Activated B cell treated with CpG ODN at 0.5 μM for 24 hours (primary cell): ENCODE data around the gene ZNF618. TPM values are rescaled to one million over a fixed set of nuclear protein-coding genes. Genes with fewer than 3 reads are reported as not detected.

Experiments used
- ATAC-seq: fragments of 200-7000 bp; cut with Tn5 transposase; one replicate; pipeline ENCODE4 v1.10.0; 2021; ENCODE audit warnings: low read depth, mild to moderate bottlenecking, moderate library complexity
- CTCF ChIA-PET: fragments of 350-600 bp; sonication (Branson Sonifier 250); formaldehyde crosslinking; loops from one replicate; lab custom pipeline; 2021; ENCODE audit warnings: antibody characterized with exemption; lab: Charles Lee
- POLR2A ChIA-PET: fragments of 350-600 bp; sonication (Branson Sonifier 250); formaldehyde crosslinking; loops from one replicate; lab custom pipeline; 2021; ENCODE audit warnings: antibody characterized with exemption; lab: Charles Lee
- DNase-seq: peaks from one replicate; pipeline ENCODE4 v3.0.0; 2022
- H3K27ac Mint-ChIP-seq: one replicate; pipeline ENCODE4 v1.8.0; 2020; ENCODE audit warnings: mixed read lengths
- H3K27me3 Mint-ChIP-seq: one replicate; pipeline ENCODE4 v1.8.0; 2021; ENCODE audit warnings: mixed read lengths
- H3K36me3 Mint-ChIP-seq: one replicate; pipeline ENCODE4 v1.8.0; 2021; ENCODE audit warnings: low read depth, mixed read lengths
- H3K4me1 Mint-ChIP-seq: one replicate; pipeline ENCODE4 v1.8.0; 2021; ENCODE audit warnings: mixed read lengths
- H3K4me3 Mint-ChIP-seq: one replicate; pipeline ENCODE4 v1.8.0; 2020; ENCODE audit warnings: mild to moderate bottlenecking, mixed read lengths
- H3K9me3 Mint-ChIP-seq: one replicate; pipeline ENCODE4 v1.8.0; 2020; ENCODE audit warnings: mixed read lengths
- intact Hi-C: fragments of 100-400 bp; cut with micrococcal nuclease; formaldehyde crosslinking; loops from one replicate; pipeline ENCODE4 v1.15.1; 2024
- total RNA-seq: library from RNA; stranded (reverse); gene quantifications from 2 replicates; pipeline ENCODE4 v1.2.3, GENCODE V29; 2022
- TF ChIP-seq, protein P1 (sequence below): fragments of 200-600 bp; IDR thresholded peaks from one replicate; pipeline ENCODE4 v1.8.0; 2022; ENCODE audit warnings: antibody characterized with exemption, mild to moderate bottlenecking

The ZNF618 gene
- total RNA-seq, 1 donor from 2014 or later = 0.67 TPM

DNA sequence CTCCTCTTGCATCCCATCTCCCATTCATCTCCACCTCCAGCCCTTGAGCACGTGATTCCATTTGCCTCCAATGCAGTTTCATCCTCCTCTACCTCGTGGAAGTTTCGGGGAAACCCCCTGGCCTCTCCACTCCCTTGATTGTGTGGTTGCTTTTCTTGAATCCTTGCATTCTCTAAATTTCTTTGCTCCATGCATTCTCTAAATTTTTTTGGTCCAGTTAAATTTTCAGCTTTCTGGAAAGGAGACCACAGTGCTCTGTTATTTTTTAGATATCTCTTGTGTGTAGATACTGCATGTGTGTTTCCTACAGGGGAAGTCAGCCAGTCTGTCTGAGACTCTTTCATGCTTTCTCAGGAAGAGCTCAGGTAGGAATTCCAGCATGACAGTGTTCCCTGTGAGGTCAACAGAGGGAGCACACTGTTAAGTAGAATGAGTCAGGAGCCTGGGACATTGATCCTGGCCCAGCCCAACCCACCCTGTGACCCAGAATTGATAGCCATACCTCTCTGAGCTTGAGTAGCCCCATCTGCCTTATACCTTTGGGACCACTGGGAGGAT is 149.2 kb downstream of the ZNF618 start:
- Mint-ChIP-seq H3K27me3 (no peaks in the 10 kb centered on the region), H3K9me3 (peaks cover 21% of the 10 kb centered on the region), H3K27ac (no peak overlapping the region), H3K4me1 (no peaks in the 10 kb centered on the region), H3K36me3 (peaks cover 19% of the 10 kb centered on the region), H3K4me3 (no peak overlapping the region)
- POLR2A ChIA-PET = no interaction called here
- ATAC-seq (no peak), DNase-seq (no peak)
- CTCF ChIA-PET = no interaction called here
- TF ChIP-seq, protein P1, sequence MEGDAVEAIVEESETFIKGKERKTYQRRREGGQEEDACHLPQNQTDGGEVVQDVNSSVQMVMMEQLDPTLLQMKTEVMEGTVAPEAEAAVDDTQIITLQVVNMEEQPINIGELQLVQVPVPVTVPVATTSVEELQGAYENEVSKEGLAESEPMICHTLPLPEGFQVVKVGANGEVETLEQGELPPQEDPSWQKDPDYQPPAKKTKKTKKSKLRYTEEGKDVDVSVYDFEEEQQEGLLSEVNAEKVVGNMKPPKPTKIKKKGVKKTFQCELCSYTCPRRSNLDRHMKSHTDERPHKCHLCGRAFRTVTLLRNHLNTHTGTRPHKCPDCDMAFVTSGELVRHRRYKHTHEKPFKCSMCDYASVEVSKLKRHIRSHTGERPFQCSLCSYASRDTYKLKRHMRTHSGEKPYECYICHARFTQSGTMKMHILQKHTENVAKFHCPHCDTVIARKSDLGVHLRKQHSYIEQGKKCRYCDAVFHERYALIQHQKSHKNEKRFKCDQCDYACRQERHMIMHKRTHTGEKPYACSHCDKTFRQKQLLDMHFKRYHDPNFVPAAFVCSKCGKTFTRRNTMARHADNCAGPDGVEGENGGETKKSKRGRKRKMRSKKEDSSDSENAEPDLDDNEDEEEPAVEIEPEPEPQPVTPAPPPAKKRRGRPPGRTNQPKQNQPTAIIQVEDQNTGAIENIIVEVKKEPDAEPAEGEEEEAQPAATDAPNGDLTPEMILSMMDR = no peak
- intact Hi-C loops = no loop called here

DNA sequence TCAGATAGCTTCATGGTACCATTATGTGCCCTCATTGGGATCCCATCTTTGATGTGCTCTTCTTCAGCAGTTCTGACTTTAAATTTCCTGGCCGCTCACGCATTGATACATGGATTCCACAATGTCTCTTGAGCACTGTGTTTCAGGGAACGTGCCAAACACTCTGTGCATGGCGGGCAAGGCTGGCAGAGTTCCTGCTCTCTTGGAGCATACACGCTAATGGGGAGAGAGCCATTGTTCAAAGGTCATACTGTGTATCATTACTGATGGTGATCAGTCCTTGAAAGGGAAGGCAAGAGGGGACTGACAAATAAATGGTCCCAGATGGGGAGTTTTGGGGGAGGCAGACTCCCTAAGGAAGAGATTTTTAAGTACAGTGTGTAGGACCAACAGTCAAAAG is 149.7 kb downstream of the ZNF618 start:
- DNase-seq = no peak
- H3K27me3 Mint-ChIP-seq = no peaks in the 10 kb centered on the region

DNA sequence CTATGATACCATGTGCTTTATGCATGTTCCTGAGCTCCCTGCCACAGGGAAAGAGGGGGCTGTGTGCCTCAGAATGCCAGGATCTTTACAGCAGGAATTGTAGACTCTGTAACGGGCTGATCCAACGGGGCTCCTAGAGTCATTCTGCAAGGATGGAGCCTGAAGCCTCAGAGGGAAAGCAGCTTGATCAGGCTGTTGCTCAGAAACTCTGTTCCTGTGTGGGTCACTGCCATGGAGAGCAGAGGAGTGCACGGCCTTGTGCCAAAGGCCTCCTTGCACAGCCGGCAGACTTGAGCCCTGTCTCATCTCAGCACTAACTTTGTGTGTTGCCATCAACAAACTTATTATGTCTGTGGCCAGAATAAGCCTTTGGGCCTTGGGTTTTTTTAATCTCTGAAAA is 150.2 kb downstream of the ZNF618 start:
- no peak for ATAC-seq
- no peaks in the 10 kb centered on the region for H3K27me3 Mint-ChIP-seq
- H3K27ac Mint-ChIP-seq = no peak overlapping the region
- H3K4me1 Mint-ChIP-seq = no peaks in the 10 kb centered on the region
- intact Hi-C loops = no loop called here
- peaks cover 21% of the 10 kb centered on the region for H3K9me3 Mint-ChIP-seq
- CTCF ChIA-PET = no interaction called here
- DNase-seq = no peak
- no peak overlapping the region for H3K4me3 Mint-ChIP-seq
- H3K36me3 Mint-ChIP-seq = peaks cover 19% of the 10 kb centered on the region
- TF ChIP-seq, protein P1 = no peak
- POLR2A ChIA-PET = no interaction called here

More for the DNA sequence above, 149.7 kb downstream of the ZNF618 start:
- Mint-ChIP-seq H3K4me3 (no peak overlapping the region), H3K36me3 (peaks cover 19% of the 10 kb centered on the region), H3K27ac (no peak overlapping the region), H3K4me1 (no peaks in the 10 kb centered on the region), H3K9me3 (peaks cover 21% of the 10 kb centered on the region)
- intact Hi-C loops = no loop called here
- no peak for ATAC-seq
- TF ChIP-seq, protein P1 = no peak
- ChIA-PET CTCF (no interaction called here), POLR2A (no interaction called here)

DNA sequence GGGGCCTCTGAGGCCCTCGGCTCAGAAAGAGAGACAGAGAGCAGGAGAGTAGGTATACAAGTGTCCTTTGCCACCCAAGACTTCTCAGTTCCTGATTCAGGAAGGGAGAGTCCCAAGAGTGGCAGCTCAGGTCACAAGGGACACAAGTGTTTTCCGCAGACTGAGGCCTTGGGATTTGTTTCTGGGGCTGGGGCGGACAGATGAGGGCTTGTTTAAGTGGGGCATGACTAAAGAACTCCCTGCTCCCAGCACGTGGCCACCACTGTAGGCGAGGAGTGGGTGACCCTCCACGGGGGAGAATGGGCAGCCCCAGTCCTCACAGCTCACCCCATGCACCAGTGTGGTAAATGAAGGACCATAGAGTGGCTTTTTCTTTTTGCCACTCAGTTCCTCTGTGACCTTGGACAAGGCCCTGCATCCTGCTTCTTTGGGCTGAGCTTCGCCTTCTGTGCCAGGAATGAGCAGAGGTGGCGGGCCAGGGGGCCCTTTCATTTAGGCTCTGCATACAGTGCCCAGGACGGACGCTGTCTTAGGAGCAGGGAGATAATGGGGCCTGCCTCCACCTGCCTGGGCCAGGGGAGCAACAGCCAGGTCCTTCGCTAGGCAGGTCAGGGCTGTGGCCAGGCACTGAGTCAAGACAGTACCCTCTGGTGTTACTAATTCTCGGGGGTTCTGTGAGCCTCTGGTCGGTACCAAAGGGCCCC is 151.2 kb downstream of the ZNF618 start:
- no peaks in the 10 kb centered on the region for H3K4me1 Mint-ChIP-seq
- DNase-seq = no peak
- ChIA-PET CTCF (no interaction called here), POLR2A (no interaction called here)
- no peak for ATAC-seq
- peaks cover 19% of the 10 kb centered on the region for H3K9me3 Mint-ChIP-seq
- H3K4me3 Mint-ChIP-seq = no peak overlapping the region
- H3K27ac Mint-ChIP-seq = no peak overlapping the region
- TF ChIP-seq, protein P1 = no peak
- no peaks in the 10 kb centered on the region for H3K27me3 Mint-ChIP-seq
- H3K36me3 Mint-ChIP-seq = peaks cover 19% of the 10 kb centered on the region
- intact Hi-C loops = no loop called here

DNA sequence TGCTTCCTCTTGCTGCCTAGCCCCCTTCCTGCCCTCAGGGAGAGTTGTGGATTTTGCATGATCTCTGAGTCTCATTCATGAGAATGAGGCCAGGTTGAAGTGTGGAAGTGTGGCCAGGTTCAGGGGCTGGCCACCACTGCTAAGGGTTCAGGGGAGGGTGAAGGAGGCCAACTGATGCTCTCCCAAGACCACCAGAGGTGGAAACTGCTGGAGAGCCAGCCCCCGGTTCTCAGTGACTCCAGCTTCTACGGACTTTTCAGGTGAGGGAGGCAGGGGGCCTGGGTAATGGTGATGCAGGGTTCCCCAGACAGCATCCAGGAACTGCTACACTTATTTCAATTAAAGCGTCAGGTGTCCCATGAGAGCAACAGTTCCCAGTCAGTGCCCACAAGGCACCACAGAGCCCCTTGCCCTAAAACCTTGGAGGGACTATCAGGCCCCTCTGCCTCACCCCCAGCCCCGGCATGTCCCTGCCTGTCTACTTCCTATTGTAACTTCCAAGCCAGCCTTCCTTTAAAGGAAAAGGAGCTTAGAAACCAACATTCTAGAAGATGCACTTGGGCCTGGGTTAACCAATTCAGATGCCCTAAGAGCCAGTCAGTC is 151.9 kb downstream of the ZNF618 start:
- H3K4me3 Mint-ChIP-seq = no peak overlapping the region
- DNase-seq = no peak
- peaks cover 13% of the 10 kb centered on the region for H3K9me3 Mint-ChIP-seq
- no peaks in the 10 kb centered on the region for H3K27me3 Mint-ChIP-seq
- intact Hi-C loops = no loop called here
- TF ChIP-seq, protein P1 = no peak
- no peaks in the 10 kb centered on the region for H3K4me1 Mint-ChIP-seq
- no peak for ATAC-seq
- ChIA-PET CTCF (no interaction called here), POLR2A (no interaction called here)
- peaks cover 14% of the 10 kb centered on the region for H3K36me3 Mint-ChIP-seq
- no peak overlapping the region for H3K27ac Mint-ChIP-seq
